Neural cell (in vitro differentiated cells): ENCODE data around the gene BMP7.

Source experiments
- EP300 ChIP-seq: fragments of 450-650 bp; conservative IDR thresholded peaks from 2 replicates; pipeline ENCODE4 v1.6.1; 2014; ENCODE audit warnings: antibody characterized with exemption, mild to moderate bottlenecking, moderate library complexity; ENCODE audit not compliant: poor library complexity, severe bottlenecking
- EZH2 ChIP-seq: fragments of 200-600, 300-800 bp; shearing (Covaris generic), sonication (generic); IDR thresholded peaks from 2 replicates; pipeline ENCODE4 v1.6.1; 2014; ENCODE audit warnings: antibody characterized with exemption, low read length, borderline replicate concordance, mild to moderate bottlenecking; ENCODE audit not compliant: insufficient read depth, poor library complexity, severe bottlenecking
- POLR2AphosphoS5 ChIP-seq: IDR thresholded peaks from 2 replicates; pipeline ENCODE4 v1.6.1; 2012
- SMC3 ChIP-seq: fragments of 450-650 bp; conservative IDR thresholded peaks from 2 replicates; pipeline ENCODE4 v1.6.1; 2014; ENCODE audit warnings: antibody characterized with exemption, mild to moderate bottlenecking, moderate library complexity; ENCODE audit not compliant: poor library complexity
- TF ChIP-seq, protein P1 (sequence below): fragments of 450-650 bp; IDR thresholded peaks from 2 replicates; pipeline ENCODE4 v1.5.1; 2014; ENCODE audit warnings: antibody characterized with exemption, mild to moderate bottlenecking, moderate library complexity; ENCODE audit not compliant: poor library complexity, severe bottlenecking
- TF ChIP-seq, protein P2 (sequence below): IDR thresholded peaks from 2 replicates; pipeline ENCODE4 v1.6.1; 2012; ENCODE audit warnings: borderline replicate concordance

DNA sequence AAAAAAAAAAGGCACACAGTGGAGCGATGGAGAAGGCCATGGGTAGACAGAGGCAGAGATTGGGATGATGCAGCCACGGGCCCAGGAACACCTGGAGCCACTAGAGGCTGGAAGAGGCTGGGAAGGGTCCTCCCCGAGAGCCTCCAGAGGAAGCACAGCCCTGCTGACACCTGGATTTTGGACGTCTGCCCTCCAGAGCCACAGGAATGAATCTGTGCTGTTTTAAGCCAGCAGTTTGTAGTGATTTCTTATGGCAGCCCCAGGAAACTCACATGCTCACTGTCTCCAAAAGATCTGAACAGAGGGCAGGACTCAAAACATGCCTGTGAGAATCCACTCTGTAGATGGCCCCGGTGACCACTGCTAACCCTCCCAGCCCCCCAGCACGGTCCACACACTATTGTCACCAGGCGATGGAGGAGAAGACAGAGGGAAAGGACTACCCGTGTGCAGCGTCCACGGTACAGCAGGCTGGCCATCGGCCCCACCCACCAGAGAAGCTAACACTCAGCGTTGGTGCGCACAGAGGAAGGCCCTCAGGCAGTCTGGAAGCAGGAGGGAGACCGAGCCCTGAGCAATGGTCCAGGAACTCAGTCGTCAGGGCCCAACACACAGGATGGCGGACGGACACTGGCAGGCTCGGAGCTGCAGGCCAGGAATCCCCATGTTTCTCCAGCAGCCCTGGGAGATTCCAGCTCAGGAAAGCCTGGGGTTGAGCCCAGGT, 99.7 kb downstream of the BMP7 start:
- TF ChIP-seq EP300 (no peak), SMC3 (no peak), EZH2 (no peak), POLR2AphosphoS5 (no peak)
- TF ChIP-seq, protein P1, sequence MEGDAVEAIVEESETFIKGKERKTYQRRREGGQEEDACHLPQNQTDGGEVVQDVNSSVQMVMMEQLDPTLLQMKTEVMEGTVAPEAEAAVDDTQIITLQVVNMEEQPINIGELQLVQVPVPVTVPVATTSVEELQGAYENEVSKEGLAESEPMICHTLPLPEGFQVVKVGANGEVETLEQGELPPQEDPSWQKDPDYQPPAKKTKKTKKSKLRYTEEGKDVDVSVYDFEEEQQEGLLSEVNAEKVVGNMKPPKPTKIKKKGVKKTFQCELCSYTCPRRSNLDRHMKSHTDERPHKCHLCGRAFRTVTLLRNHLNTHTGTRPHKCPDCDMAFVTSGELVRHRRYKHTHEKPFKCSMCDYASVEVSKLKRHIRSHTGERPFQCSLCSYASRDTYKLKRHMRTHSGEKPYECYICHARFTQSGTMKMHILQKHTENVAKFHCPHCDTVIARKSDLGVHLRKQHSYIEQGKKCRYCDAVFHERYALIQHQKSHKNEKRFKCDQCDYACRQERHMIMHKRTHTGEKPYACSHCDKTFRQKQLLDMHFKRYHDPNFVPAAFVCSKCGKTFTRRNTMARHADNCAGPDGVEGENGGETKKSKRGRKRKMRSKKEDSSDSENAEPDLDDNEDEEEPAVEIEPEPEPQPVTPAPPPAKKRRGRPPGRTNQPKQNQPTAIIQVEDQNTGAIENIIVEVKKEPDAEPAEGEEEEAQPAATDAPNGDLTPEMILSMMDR = no peak
- TF ChIP-seq, protein P2, sequence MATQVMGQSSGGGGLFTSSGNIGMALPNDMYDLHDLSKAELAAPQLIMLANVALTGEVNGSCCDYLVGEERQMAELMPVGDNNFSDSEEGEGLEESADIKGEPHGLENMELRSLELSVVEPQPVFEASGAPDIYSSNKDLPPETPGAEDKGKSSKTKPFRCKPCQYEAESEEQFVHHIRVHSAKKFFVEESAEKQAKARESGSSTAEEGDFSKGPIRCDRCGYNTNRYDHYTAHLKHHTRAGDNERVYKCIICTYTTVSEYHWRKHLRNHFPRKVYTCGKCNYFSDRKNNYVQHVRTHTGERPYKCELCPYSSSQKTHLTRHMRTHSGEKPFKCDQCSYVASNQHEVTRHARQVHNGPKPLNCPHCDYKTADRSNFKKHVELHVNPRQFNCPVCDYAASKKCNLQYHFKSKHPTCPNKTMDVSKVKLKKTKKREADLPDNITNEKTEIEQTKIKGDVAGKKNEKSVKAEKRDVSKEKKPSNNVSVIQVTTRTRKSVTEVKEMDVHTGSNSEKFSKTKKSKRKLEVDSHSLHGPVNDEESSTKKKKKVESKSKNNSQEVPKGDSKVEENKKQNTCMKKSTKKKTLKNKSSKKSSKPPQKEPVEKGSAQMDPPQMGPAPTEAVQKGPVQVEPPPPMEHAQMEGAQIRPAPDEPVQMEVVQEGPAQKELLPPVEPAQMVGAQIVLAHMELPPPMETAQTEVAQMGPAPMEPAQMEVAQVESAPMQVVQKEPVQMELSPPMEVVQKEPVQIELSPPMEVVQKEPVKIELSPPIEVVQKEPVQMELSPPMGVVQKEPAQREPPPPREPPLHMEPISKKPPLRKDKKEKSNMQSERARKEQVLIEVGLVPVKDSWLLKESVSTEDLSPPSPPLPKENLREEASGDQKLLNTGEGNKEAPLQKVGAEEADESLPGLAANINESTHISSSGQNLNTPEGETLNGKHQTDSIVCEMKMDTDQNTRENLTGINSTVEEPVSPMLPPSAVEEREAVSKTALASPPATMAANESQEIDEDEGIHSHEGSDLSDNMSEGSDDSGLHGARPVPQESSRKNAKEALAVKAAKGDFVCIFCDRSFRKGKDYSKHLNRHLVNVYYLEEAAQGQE = no peak
